ENCODE data around the gene TTC24.
A peak's percentile ranks its signal among the peaks of the same experiment; 100 is the strongest.
"Not testable (repeated sequence)": the region's sequence is repeated elsewhere in the genome, so short reads cannot be mapped to it uniquely, and the experiment has no call there.

TTC24 gene

GRCh38 chr1:156555715-156556114 is 23.8 kb upstream of the TTC24 start:
- DNase-seq, result no peak

DNA sequence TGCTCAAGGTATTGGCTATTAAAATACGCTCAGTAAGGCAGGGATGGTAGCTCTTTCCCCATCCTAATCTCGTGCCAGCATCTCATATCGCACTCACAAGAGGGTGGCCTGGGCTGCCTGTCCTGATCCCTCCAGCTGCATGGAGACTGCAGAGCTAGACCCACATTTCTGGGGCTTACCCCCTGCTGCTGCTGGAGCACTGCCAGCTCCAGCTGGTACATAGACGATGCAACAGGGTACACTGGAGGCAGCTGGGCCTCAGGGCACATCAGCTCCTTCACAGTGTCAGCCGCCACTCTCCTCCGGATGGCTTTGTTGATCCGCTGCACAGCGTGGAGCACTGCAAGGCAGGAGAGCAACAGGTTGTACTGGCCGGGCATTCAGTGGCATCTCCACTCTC is 23.2 kb upstream of the TTC24 start:
- no peak for DNase-seq

- DNase-seq, result no peak
Observed at GRCh38 chr1:156559086-156559796, 20.3 kb upstream of the TTC24 start.

- no peak for DNase-seq
Observed at GRCh38 chr1:156559797-156560385, 19.6 kb upstream of the TTC24 start.

DNA sequence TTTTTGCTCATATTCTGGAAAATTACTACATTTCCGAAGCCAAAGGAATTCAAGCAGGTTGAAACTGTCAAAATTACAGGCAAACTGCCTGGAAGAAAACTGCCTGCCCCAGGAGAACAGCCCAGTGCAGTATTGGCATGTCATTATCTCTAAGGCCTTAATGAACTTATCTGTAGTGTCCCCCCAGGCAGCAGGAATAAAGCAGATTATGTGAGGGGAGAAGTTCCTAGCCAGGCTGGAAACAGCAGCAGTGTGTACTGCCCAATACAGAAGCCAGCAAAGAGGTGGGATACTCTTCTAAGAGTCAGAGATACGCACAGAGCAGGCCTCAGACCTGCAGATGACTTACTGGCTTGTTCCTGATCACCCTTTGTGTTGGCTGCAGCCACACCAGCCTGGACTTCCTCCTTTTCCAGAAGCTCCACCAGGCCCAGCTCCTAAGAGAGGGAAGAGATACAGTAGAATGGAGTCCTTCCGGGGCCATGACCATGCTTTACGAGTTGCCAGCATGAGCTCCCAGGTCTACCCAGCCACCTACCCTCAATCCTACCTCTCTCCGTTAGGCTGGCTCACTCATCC is 18.8 kb upstream of the TTC24 start:
- no peak for DNase-seq

DNA sequence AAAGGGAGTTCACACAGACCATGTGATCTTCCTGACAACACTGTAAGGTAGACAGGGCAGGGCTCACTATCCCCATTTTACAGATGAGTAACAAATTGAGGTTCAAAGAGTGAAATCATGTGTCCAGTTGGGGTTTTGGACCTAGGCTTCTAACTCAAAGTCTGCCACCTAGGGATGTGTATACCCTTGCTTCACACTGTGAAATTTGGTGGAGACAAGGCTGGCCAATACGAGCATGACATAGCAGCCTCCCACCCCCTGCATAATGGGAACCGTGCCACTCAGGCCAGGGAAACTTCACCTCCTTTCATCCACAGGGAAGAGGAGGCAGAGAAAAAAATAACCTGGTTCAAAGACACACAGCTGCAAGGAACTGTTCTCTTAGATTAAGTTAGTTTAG is 14.0 kb upstream of the TTC24 start:
- no peak for DNase-seq

GRCh38 chr1:156566436-156566835 is 13.1 kb upstream of the TTC24 start:
- no peak for DNase-seq

GRCh38 chr1:156571261-156571852 is 8.2 kb upstream of the TTC24 start:
- DNase-seq, result no peak

DNA sequence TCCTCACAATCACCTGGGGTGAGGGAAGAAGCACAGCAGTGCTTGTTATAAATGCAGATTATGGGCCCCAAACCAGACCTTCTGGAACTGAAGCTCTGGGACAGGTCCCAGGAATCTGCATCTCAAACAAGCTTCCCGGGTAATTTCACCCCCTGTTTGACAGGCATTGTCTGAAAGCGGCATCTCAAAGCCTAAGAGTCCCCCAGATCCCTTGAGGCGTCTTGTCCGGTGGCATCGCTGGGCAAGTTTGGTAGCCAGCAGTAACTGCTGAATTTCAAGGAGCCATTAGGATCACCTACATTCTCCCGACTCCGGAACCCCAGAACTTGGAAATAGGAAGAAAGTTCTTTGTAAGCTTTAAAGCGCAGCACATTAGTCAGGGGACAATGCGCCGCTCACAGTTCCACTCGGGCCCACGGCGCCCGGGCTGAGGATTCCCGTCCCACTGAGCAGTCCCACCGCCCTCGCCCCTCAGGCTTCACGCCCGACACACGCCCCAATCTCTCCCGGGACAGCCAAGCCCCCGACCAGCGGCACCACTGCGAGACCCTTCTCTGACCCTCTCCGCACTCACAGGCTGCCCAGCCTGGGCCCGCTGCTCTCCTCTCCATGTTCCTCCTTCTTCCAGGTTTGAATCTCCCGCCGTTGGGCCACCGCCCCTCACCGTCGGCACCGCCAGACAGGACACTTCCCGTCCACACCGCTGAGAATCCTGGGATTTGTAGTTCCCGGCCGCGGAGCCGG is 7.4 kb upstream of the TTC24 start, which contains the start of gene IQGAP3:
Gene IQGAP3, minus strand, starts transcription at position 647 of the 744 bp plus-strand sequence. Its CDS starts 36 bp downstream, at position 611.
- DNase-seq, result peak; percentile 69

- DNase-seq, result no peak
Observed at GRCh38 chr1:156572663-156573018, 6.9 kb upstream of the TTC24 start.

GRCh38 chr1:156574039-156574633 is 5.4 kb upstream of the TTC24 start:
- DNase-seq, result no peak

DNA sequence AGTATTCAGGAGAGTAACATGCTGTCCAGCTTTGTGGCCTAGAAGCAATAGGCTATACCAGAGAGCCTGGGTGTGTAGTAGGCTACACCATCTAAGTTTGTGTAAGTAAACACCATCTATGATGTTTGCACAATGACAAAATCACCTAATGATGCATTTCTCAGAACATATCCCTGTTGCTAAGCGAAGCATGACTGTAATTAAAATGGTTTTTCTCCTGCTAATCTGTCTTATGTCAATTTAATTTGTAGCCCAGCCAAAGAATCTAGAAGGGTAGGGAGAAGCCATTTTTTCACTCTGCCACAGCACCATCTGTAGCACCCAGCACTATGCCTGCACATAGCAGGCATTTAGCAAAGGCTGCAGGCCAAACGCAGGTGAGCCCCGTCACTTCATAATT is 2.0 kb upstream of the TTC24 start:
- DNase-seq, result peak; percentile 3

GRCh38 chr1:156578055-156578454 is 1.5 kb upstream of the TTC24 start:
- DNase-seq, result no peak

GRCh38 chr1:156581661-156582387 is 2.3 kb downstream of the TTC24 start:
- no peak for DNase-seq

- DNase-seq, result no peak
Observed at GRCh38 chr1:156582388-156583017, 3.0 kb downstream of the TTC24 start.

- DNase-seq, result peak; percentile 73
Observed at GRCh38 chr1:156583821-156584622, 4.5 kb downstream of the TTC24 start.

GRCh38 chr1:156584813-156585212 is 5.3 kb downstream of the TTC24 start:
- DNase-seq, result peak; percentile 33

DNA sequence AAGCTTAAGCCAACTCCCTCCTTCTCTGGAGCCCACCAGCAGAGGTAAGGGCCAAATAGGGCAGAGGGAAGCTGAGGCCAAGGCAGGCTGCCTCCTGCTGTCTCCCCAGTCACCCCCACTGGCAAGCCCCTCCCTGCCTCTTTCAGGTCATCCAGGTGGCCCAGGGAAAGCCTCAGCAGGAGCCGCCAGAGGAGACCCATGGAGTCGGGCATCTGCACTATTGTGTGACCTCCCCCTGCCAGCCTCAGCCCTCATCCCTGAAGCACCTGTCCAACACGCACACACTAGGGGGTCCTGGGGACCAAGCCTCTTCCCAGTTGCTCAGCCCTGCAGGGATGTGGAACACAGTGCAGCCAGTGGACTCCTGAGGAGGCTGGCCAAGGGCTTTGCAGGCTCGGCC is 6.8 kb downstream of the TTC24 start:
- no peak for DNase-seq

- no peak for DNase-seq
Observed at GRCh38 chr1:156586892-156587477, 7.5 kb downstream of the TTC24 start.

- not testable (repeated sequence) for DNase-seq
Observed at GRCh38 chr1:156587927-156588326, 8.4 kb downstream of the TTC24 start.
